Stomach (tissue), 4 donors: ENCODE results near the gene SCN5A.

Source experiments
- POLR2A ChIP-seq, 4 donors: fragments of 450-650 bp; IDR thresholded peaks; one replicate each; pipeline ENCODE4 v1.6.1; 2016; ENCODE audit warnings: antibody characterized with exemption in 4 of 4, control low read depth in 2 of 4, mild to moderate bottlenecking in 1 of 4, moderate library complexity in 1 of 4
- TF ChIP-seq, protein P1 (sequence below), 7 experiments: fragments of 450-650 bp in 4 of 7; fragments of 200-600 bp in 3 of 7; sonication (generic) in 3 of 7; IDR thresholded peaks; one replicate each; pipeline ENCODE4 v1.5.1; 2016 to 2019; ENCODE audit warnings: antibody characterized with exemption in 7 of 7, control low read depth in 2 of 7, mild to moderate bottlenecking in 1 of 7

DNA sequence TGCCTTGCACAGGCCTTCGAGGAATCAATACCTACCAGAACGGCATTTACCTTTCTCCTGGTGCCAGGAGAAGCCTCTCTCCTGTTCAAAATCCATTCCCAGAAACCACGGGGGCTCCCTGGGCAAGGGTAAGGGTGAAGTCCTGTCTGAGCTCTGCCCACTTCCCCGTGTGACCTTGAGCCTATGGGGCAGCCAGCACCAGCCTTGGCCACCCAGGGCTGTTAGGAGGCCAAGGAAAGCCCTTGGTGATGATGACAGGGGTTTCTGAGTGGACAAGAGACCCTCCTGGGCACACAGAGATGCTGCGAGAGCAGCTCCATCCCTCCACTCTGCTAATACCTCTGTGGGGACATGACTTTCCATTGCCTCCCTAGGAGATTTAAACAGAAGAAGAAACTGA is 5.9 kb downstream of the SCN5A start:
- TF ChIP-seq, protein P1, sequence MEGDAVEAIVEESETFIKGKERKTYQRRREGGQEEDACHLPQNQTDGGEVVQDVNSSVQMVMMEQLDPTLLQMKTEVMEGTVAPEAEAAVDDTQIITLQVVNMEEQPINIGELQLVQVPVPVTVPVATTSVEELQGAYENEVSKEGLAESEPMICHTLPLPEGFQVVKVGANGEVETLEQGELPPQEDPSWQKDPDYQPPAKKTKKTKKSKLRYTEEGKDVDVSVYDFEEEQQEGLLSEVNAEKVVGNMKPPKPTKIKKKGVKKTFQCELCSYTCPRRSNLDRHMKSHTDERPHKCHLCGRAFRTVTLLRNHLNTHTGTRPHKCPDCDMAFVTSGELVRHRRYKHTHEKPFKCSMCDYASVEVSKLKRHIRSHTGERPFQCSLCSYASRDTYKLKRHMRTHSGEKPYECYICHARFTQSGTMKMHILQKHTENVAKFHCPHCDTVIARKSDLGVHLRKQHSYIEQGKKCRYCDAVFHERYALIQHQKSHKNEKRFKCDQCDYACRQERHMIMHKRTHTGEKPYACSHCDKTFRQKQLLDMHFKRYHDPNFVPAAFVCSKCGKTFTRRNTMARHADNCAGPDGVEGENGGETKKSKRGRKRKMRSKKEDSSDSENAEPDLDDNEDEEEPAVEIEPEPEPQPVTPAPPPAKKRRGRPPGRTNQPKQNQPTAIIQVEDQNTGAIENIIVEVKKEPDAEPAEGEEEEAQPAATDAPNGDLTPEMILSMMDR (IDR thresholded peaks at IDR 0.05), result no peak
- no peak for TF ChIP-seq POLR2A (IDR thresholded peaks at IDR 0.05)
